GF-D8 (cell line): Measurements from ENCODE around the gene ATP2C2.

Experiments used
- DNase-seq: peaks from one replicate; lab custom pipeline; 2025; lab: John Stamatoyannopoulos, UW

ATP2C2 gene

DNA sequence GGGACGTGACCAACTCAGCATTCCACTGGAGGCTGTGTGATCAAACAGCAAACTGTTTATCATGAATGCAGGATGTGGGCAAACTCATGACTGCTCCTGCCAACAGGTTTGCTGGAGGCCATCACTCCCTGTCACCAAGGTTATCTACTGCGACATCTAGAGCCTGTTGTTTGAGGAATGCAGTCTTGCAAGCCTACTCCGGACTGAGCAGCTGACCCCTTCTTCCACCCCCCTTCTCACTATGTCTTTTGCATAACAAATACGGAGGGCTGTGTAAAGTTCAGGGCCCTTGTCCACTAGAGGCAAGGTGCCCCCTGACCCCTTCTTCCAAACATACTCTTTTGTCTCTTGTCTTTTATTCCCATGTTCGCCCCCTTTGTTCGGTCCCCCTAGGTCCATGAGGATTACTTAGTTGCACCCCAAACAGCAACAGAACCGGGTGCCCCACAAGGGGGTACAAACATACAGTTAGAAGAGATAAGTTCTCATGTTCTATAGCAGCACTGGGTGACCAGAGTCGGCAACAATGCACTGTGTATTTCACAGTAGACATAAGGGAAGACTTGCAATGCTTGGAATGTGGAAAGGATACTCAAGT is 107.4 kb downstream of the ATP2C2 start:
- DNase-seq, result no peak

DNA sequence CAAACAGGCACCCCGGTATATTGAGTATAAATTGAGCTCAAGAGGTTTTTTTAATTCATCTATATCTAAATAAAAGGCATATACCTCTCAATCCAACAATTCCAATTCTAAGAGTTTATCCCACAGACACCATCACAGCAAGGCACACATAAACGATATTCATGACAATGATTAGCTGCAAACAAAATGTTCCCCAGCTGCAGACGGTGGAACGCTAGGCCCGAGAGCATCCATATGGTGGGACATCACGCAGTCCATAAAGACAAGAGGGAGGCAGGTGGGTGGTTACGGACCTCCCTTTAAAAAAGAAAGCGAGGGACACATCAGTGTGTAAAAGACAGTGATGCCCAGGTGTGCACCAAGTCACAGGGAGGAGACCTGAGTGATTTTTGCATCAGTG is 108.1 kb downstream of the ATP2C2 start:
- no peak for DNase-seq

DNA sequence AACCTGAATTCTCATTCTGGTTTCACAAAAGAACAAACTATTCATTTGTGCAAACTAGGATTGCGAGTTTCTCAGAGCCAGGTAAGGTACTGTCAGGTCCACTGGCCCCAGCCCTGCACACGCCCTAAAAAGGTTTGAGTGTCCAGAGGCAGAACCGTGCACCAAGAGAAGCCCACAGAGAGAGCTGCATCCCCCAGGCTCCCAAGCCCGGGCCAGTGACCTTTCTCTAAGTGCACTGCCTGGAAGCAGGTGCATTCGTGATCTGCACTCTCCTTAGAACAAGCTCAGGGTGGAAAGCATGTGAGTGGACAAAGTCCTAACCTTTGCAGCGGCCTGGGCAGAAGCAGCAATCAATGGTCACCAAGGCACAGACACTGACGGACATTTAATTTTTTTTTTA is 109.3 kb downstream of the ATP2C2 start:
- DNase-seq, result no peak

DNA sequence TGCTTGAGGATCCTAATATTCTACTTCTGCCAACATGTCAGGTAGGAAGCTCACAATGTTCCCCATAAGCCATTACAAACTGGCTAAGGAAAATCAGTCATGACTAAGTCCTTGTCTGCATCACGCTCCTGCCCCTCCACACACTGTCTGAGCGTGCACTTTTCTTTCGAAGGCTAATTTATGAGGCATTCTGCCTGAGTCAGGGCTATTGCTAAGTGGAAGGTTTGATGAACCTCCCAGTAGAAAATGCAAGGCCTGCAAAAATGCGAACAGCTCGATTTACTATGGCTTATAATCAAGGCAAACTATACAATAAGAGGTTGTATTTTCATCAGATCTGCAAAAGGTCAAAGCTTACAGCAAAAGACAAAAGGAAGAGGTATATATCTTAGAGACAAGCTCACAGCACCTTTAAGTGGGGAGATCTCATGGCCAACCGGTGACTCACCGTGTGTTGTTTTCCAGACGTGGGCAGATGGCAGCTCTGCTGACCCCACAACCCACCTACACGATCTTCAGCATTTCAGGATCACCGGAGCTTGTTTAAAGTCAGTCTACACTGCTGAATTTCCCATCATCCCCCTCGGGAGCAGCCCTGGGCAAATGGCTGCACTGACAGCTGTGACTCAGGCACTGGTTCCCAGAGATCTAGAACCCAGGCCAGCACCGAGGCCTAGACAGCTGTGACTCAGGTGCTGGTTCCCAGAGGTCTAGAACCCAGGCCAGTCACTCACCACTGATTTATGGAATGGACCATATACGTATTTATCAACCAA is 110.0 kb downstream of the ATP2C2 start:
- DNase-seq, result no peak

DNA sequence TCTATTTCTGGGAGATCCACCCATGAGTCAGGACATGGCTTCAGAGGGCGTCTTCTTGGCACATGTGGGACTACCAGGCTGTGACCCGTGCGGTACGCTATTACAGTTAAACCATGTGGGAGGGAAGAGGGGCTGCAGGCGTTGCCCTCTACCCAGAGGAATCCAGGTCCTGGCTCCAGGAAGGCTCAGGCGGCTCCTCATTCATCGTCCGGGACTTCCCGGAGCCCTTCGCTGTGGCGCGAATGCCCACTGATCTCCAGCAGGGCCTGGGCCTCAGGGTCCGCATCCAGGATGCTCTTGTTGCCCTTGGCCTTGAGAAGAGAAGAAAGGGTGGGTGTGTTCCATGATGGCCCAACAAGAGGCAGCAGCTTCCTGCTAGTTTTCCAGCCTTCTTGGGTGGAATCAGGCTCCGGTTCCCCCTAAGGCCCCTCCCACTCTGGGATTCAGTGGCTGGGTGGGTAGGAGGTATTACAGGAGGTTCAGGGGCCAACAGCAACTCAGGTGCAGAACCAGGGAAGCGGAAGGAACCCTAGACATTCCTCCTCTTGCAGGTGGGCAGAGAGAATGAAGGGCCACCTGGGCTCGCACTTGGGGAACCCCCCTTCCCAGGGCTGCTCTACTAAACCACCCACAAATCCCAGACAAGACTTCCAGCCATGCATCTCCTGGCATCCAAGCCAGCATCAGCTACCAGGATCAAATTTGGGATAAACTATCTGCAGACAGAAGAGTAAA is 111.5 kb downstream of the ATP2C2 start:
- no peak for DNase-seq

DNA sequence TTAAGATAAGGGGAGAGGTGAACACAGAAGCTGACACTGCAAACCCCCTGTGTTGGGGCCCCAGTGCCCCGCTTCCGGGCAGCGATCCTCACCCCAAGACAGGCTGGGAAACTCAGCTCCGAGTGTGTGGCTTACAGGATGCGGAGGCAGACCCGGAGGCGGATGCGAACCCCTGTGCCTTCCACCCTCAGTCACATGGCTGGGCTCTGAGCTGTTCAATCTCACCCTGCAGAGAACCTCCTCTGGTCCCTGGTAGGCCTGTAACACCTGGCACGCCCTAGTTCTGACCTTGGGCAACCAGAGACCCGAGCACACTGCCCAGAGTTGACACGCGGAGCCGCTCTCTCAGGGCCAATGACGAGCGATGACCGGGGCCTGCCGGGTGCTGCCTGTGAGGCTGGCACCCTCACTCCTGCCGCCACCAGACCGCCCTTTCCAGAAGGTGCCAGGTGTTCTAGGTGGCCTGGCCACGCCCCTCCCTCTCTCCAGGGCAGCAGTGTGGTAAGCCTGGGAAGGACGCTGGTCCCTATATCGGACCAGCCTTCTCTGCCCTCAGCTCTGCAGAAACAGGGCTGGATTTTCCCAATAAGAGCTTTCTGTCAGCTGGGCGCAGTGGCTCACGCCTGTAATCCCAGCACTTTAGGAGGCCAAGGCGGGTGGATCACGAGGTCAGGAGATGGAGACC is 112.9 kb downstream of the ATP2C2 start:
- DNase-seq, result no peak

DNA sequence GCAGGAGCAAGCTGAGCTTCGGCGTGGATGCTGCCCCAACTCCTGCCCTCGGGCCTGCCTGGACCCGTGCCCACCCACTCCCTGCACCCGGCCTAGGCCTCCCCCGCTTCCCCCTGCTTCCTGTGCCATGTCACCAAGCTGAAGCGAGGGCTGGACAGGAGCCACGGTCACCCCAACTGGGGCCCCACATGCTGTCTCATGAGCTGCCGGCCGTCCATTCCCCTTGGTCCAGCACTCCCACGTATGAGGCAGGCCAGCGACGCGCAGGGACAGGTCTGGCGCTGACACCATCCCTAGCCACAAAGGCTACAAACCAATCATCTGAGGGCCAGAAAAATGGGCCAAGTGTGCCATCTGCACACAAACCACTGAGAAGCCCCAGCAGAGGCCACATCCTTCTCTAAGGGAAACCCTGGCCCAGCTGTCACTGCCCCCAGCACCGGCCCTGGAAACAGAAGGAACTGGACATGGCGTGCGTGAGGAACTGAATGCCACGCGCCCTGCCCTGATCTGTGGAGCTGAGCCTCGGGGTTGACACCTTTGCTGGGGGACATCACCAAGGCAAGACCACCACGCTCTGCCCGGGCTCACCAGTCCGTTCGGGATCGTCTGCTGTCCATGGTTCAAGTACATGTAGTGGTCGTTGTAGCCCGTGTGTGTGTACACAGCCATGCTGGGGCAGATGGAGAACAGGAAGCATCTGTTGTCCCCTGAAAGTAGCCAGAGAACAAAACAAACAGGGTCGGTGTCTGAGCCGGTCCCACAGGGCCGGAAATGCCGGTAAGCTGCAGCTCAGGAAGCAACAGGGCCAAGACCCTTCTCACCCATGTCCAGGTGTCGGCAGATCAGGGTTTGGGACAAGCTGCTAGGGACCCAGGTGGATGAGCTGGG is 113.9 kb downstream of the ATP2C2 start:
- DNase-seq, result no peak

DNA sequence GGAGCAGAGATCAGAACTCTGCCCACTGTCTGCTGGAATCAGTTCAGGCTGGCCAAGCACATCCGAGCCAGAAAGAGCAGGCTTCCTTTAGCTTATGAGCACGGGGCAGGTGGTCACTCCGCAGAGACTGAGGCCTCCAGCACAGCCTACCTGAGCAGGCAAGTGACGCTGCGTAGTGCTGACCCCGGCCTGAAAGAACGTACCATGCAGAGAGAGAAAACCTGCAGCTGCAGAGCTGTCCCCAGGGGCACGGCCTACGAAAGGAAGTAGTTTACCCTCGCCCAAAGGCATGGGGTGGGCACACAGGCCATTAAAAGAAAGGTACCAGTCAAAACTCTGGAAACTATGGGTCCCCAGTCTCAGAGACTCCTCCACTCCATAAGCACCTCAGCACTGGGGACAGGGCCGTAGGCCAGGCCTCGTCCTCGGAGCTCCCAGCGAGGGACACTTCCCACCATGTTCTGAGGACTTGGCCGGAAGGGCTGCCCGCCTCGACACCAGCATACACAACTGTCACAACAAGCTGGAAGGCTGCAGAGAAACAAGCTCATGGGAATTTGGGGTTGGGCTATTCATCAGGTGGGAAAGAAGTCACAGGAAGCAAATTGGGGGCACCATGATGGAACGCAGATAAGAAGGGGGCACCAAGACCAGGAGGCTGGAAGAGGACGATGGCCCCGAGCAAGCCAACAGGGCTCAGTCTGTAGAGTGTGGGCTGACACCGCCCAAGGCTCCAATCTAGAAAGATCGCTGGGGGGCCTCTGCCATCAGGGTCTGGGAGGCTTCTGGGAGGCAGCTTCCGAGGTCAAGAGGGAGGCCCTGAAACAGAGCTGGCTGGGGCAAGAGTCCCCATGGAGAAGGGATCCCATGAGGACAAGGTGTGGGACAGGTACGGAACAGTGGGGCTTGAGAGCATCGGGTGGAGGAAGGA is 114.9 kb downstream of the ATP2C2 start:
- no peak for DNase-seq

DNA sequence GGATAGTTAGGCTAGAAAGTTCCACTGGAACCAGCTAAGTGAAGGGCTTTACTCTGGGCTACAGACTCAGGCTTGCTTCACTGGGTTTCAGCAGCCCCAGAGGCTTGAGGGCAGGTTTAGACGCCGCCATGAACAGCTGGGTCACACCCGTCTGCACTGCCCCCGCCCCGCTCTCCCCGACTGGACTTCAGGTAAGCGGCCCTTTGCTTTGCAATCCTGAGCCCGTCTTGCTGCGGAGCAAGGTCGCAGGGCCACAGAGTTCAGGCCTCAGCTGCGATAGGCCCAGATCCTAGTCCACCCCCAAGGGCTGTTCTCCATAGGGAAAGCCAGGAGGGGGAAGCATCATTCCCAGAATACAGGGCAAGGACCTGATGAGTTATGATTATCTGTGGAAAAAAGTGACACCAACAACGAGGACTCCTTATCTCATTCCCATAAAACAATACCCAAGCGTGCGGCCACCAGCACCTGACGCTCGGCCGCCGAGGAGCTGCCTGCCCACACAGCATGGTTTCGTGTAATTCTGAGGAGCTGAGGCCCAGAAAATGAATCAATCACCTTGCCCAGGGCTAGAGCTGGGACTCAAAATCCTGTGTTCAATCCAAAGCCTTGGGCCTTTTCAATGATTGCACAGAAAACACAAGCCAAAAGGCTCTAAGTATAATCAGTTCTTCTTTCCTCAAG is 115.7 kb downstream of the ATP2C2 start:
- no peak for DNase-seq

DNA sequence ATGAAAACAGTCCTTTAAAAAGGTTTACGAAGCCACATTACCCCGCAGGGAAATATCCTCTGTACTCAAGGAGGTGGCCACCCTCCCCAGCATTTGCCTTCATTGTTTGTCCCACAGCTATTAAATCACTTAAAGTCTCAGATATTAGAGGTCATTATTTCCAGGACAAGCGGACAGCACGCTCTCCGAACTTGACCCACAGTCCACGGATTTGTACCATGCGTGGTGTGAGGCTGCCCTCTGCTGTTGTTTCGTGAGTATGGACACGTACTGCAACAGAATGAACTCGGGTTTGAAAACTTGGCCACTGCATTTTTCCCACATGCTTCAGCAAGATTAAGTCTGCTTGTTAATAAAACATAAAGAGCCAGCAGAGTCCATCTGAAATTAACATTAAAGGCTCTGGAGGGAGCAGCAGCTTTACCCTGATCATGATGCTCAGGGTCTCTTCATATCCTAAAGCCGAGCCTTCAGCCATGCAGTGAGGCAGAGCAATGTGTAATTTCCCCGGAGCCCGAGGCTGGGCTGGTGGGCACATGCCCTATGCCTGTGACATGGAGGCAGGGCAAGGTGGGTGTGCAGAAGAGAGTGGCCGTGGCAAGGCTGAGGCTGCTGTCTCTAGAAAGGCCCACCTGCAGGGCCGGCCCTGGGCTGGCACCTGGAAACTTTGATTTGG is 116.4 kb downstream of the ATP2C2 start:
- no peak for DNase-seq

DNA sequence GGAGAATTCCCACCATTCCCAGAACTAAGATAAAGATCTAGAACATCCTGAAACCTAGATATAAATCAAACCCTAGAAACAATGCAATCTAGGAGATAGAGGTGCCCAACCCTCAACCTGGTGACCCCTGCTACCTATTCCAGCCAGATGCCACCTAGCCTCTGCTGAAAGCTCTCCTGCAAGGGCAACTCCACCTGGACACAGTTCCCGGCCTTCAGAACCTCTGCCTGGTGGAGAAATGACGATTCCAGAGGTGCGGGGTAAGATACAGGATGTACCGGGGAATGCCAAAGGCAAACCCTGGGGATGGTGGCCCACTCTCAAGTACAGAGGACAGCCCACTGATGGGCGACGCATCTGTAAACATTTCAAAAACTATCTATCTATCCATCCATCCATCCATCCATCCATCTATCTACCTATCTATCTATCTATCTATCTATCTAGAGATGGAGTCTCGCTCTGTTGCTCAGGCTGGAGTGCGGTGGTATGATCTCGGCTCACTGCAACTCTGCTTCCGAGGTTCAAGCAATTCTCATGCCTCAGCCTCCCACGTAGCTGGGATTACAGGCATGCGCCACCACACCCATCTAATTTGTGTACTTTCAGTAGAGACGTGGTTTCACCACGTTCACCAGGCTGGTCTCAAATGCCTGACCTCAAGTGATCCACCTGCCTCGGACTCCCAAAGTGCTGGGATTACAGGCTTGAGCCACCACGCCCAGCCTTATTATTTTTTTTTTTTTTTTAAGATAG is 117.1 kb downstream of the ATP2C2 start:
- no peak for DNase-seq

DNA sequence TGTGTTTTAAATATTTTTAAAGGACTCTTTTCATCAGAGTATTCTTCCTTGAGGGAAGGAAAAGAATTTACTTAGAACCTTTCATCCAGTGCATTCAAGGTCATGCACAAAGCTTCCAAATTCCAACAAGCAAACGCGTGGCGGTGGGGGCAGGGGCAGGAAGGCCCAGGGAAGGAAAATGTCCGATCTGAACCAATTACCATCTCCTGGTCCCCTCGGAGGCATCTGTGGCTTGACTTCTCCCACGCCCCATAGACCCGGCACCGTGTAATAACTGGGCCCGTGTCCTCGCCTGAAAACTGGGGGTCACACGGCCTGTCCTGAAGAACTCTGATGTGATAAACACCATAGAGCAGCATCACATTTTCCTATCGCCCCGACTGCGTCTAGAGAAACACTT is 117.8 kb downstream of the ATP2C2 start:
- DNase-seq, result no peak

DNA sequence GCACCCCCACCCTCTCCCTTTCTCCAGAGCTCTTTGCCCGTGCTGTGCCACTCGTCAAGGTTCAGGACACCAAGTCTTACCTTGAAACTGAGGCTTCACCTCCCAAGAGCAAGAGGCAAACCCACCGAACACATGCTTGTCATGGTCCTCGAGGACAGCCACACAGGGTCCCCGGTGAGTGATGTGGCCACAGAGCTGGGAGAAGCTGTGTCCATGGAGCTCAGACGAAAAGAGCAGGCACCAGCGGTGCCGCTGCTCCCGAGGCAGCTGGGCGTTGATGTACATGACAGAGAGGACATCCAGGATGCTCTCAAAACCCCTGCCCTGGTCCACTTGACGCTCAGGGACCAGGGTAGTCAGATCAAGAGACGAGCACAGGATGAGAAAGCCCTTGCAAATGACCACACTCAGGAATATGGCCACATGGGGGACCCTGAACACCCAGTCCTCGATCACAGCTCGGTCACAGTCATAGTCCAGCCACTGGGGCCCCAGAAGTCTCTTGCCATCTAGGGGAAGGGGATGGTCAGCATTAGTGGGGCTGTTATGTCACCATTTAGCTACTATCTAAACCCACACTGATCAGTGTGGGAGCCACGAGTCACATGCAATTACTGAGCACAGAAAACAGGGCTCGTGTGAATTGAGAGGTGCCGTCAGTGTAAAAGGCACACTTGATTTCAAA is 118.4 kb downstream of the ATP2C2 start:
- no peak for DNase-seq

DNA sequence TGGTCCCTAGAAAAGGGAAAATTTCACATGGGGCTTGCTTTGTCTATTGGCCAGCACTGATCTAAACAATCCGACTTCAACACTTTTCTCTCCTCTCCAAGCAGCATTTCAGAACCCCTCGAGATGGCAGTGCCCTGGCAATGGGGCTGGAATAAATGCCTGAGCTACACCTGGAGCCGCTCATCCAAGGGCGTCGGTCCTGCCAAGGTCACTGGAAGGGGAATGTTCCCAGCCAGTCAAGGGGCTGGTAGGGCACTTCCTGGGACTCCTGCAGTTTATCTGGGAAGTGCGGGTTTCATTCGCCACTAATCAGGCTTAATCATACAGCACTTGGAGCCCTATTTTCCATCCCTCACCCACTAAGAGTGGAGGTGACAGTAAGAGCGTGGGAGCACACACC is 119.0 kb downstream of the ATP2C2 start:
- no peak for DNase-seq

DNA sequence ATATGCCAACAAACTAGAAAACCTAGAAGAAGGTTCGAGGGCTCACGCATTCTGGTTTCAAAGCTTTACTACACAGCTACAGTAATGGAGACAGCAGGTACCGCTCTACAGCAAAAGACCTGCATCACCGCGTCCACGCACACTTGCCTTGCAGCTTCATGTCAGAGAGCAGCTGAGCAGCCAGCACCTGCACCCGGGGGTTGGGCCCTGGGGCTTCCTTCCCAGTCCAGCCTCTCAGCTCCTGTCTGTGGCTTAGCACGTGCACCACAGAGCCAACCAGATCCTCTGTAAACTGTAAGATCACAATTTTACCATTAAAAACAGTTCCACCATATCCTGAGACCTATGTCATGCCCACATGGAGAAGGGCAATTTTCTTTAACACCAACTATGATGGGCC is 120.8 kb downstream of the ATP2C2 start:
- no peak for DNase-seq

DNA sequence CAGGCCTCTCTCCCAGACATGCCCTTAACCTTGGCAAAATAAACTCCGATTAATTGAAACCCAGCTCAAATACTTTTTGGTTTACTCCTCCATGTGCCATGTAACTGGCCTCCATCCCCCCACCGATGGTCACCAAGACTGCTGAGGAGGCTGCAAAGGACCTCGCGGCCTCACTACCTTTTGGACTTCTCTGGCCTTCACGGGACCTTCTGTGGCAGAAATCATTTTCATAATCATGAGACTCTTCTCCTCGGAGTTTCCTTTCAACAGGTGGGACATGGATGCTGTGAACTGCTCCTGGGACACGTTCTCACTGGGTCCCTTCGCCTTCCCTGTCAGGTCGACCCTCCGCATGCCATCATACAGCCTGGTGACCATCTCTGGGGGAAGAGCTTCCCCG is 127.2 kb downstream of the ATP2C2 start:
- no peak for DNase-seq

DNA sequence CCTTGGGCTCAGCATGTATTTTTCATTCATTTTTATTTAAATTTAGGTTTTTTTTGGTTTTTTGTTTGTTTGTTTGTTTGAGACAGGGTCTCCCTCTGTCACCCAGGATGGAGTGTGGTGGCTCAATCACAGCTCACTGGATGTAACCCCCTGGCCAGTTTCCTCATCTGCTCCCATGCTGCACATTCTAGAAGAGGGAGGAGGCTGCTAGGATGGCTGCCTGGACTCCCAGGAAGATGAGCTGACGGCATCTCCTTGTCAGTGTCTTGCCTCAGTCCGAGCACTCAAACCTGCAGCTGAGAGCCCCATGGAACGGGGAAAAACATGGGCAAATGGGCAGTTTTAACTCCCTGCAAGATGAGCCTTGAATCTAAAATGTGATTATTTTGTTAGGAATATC is 128.7 kb downstream of the ATP2C2 start:
- no peak for DNase-seq
